Measurements from ENCODE around the gene KRT1. TPM values are rescaled to one million over a fixed set of nuclear protein-coding genes. Genes with fewer than 3 reads are reported as not detected.

KRT1 gene
- total and polyA plus RNA-seq, 9 donors = not detected

DNA sequence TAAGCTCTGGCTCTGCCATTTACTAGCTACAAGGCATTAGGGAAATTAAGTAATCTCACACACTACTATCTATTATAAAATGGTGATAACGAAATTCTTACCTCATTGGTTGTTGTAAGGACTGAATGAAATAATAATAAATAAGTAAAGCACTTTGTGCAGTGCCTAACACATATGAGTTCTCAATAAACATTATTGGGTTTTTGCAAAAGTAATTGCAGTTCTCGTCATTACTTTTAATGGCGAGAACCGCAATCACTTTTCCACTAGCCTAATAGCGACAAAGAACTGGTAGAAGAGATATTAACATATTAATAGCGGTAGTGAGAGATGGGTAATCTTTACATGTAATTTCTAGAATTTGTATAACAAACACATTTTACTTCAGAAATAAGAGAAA is 13.9 kb upstream of the KRT1 start:
- no peaks in the 10 kb centered on the region for H3K4me1 ChIP-seq (ENCODE audit: insufficient read depth)
- DNase-seq = no peak
- H3K36me3 ChIP-seq = no peaks in the 10 kb centered on the region
- no peak overlapping the region for H3K4me3 ChIP-seq
- no peak overlapping the region for H3K27ac ChIP-seq
- H3K9me3 ChIP-seq = no peaks in the 10 kb centered on the region
- intact Hi-C loops (cut with DNase I) = no loop called here
- WGBS, 3 donors = 84 to 90% (median 85%) methylated on average over 6 of the region's 6 CpGs
- no peak for TF ChIP-seq POLR2A (IDR thresholded peaks at IDR 0.05)
- TF ChIP-seq EP300 (IDR thresholded peaks at IDR 0.05) = no peak
- TF ChIP-seq, protein P1, sequence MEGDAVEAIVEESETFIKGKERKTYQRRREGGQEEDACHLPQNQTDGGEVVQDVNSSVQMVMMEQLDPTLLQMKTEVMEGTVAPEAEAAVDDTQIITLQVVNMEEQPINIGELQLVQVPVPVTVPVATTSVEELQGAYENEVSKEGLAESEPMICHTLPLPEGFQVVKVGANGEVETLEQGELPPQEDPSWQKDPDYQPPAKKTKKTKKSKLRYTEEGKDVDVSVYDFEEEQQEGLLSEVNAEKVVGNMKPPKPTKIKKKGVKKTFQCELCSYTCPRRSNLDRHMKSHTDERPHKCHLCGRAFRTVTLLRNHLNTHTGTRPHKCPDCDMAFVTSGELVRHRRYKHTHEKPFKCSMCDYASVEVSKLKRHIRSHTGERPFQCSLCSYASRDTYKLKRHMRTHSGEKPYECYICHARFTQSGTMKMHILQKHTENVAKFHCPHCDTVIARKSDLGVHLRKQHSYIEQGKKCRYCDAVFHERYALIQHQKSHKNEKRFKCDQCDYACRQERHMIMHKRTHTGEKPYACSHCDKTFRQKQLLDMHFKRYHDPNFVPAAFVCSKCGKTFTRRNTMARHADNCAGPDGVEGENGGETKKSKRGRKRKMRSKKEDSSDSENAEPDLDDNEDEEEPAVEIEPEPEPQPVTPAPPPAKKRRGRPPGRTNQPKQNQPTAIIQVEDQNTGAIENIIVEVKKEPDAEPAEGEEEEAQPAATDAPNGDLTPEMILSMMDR (IDR thresholded peaks at IDR 0.05) = no peak
- H3K27me3 ChIP-seq = no peaks in the 10 kb centered on the region

DNA sequence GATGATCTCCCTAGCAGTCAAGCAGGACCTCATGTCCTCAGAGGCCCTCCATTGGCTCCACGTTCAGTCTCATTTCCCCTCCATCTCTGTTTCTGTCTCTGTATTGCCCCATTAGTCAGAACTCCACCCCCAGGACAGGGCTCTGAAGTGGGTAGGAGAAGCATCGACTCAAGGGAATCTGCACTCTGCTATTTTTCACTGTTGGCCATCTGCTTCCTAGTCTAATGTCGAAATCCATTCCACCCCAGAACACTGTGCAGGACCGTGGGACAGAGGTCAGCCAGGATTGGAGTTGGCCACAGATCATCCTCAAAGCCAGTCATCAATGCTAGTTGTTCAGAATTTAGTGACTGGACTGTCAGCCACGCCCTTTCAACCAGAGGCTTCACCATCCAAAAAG is 13.1 kb upstream of the KRT1 start:
- no peaks in the 10 kb centered on the region for H3K9me3 ChIP-seq
- H3K27me3 ChIP-seq = no peaks in the 10 kb centered on the region
- H3K4me1 ChIP-seq (ENCODE audit: insufficient read depth) = no peaks in the 10 kb centered on the region
- H3K27ac ChIP-seq = no peak overlapping the region
- 64 to 74% (median 64%) methylated on average over 5 of the region's 5 CpGs for WGBS, 3 donors
- DNase-seq = no peak
- no peaks in the 10 kb centered on the region for H3K36me3 ChIP-seq
- H3K4me3 ChIP-seq = no peak overlapping the region
- TF ChIP-seq, protein P1 (IDR thresholded peaks at IDR 0.05) = no peak
- TF ChIP-seq POLR2A (IDR thresholded peaks at IDR 0.05) (no peak), EP300 (IDR thresholded peaks at IDR 0.05) (no peak)
- intact Hi-C loops (cut with DNase I) = no loop called here

DNA sequence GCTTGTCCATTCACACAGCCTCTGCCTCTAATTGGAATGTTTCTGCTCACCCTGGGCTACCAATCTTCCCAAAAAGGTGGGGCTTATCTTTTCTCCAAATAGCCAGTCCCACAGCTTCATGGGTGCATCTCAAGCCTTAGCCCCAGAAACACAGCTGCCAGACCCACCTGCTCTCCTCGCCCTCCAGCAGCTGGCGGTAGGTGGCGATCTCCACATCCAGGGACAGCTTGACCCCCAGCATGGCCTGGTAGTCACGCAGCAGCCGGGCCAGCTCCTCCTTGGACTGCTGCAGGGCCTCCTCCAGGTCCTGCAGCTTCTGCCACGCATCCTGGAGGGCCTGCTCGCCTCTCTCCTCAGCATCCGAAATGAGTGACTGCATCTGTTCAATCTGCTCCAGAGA is 12.0 kb upstream of the KRT1 start:
- Histone ChIP-seq H3K27me3 (no peaks in the 10 kb centered on the region), H3K9me3 (no peaks in the 10 kb centered on the region), H3K27ac (no peak overlapping the region), H3K4me3 (no peak overlapping the region), H3K4me1 (ENCODE audit: insufficient read depth) (no peaks in the 10 kb centered on the region), H3K36me3 (no peaks in the 10 kb centered on the region)
- TF ChIP-seq, protein P1 (IDR thresholded peaks at IDR 0.05) = no peak
- TF ChIP-seq EP300 (IDR thresholded peaks at IDR 0.05) = no peak
- TF ChIP-seq POLR2A (IDR thresholded peaks at IDR 0.05) = no peak
- intact Hi-C loops (cut with DNase I) = no loop called here
- WGBS, 3 donors = 38 to 65% (median 53%) methylated on average over 7 to 8 of the region's 8 CpGs
- no peak for DNase-seq

DNA sequence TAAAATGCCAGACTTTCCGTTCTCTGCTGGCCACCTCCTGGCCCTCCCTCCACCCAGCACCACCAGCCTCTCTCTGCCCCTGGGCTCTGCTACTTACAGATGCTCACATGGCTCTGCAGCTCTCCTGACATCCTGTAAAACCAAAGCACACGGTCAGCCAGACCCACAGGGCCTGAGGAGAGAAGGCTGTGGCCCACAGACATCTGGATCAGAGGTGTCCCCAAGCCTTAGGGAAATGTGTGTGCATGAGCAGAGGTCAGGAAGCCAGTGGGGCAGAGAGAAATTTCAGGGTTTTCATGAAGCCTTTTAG is 11.6 kb upstream of the KRT1 start:
- Histone ChIP-seq H3K9me3 (no peaks in the 10 kb centered on the region), H3K36me3 (no peaks in the 10 kb centered on the region), H3K27ac (no peak overlapping the region), H3K4me1 (ENCODE audit: insufficient read depth) (no peaks in the 10 kb centered on the region), H3K27me3 (no peaks in the 10 kb centered on the region), H3K4me3 (no peak overlapping the region)
- intact Hi-C loops (cut with DNase I) = no loop called here
- DNase-seq = no peak
- TF ChIP-seq, protein P1 (IDR thresholded peaks at IDR 0.05) = no peak
- TF ChIP-seq EP300 (IDR thresholded peaks at IDR 0.05) (no peak), POLR2A (IDR thresholded peaks at IDR 0.05) (no peak)
- 27 to 32% (median 28%) methylated on average over 2 of the region's 2 CpGs for WGBS, 3 donors

Data from ovary (tissue), 9 donors.